SW 1271 (cell line): ENCODE results near the gene ZNF574.
"Not testable (repeated sequence)": the region's sequence is repeated elsewhere in the genome, so short reads cannot be mapped to it uniquely, and the experiment has no call there.

Experiments
- DNase-seq, 2 experiments: peaks; one replicate each; lab custom pipeline; 2025; lab: John Stamatoyannopoulos, UW

ZNF574 gene

GRCh38 chr19:42099336-42099925, 23.5 kb downstream of the ZNF574 start:
- no peak for DNase-seq

GRCh38 chr19:42100241-42100640, 24.3 kb downstream of the ZNF574 start:
- DNase-seq, result not testable (repeated sequence)

- DNase-seq, result no peak
These were observed 26.9 kb downstream of the ZNF574 start for GRCh38 chr19:42102877-42103276.

GRCh38 chr19:42105368-42105767, 29.4 kb downstream of the ZNF574 start:
- no peak for DNase-seq

- peak; percentile 59 to 78 for DNase-seq
These were observed 32.8 kb downstream of the ZNF574 start for GRCh38 chr19:42108527-42109389.

GRCh38 chr19:42109896-42110295, 33.9 kb downstream of the ZNF574 start:
- no peak for DNase-seq

GRCh38 chr19:42110658-42111057, 34.7 kb downstream of the ZNF574 start:
- DNase-seq, result no peak

- DNase-seq, result no peak
These were observed 35.4 kb downstream of the ZNF574 start for GRCh38 chr19:42111384-42111783.

- DNase-seq, result no peak
These were observed 35.8 kb downstream of the ZNF574 start for GRCh38 chr19:42111811-42112210.

- peak; percentile 85 to 92 for DNase-seq
These were observed 37.8 kb downstream of the ZNF574 start for GRCh38 chr19:42113641-42114348.

GRCh38 chr19:42114412-42114811, 38.4 kb downstream of the ZNF574 start:
- no peak for DNase-seq

- no peak for DNase-seq
These were observed 39.3 kb downstream of the ZNF574 start for GRCh38 chr19:42115219-42115618.

GRCh38 chr19:42115705-42116104, 39.7 kb downstream of the ZNF574 start:
- no peak for DNase-seq

GRCh38 chr19:42116308-42117075, 40.5 kb downstream of the ZNF574 start:
- DNase-seq, result no peak

- no peak for DNase-seq
These were observed 41.1 kb downstream of the ZNF574 start for GRCh38 chr19:42117076-42117475.

GRCh38 chr19:42120276-42120980, 44.5 kb downstream of the ZNF574 start:
- no peak for DNase-seq

- DNase-seq, result peak in 1 of 2 experiments; percentile 40
These were observed 45.2 kb downstream of the ZNF574 start for GRCh38 chr19:42121036-42121621.

- DNase-seq, result peak; percentile 79 to 85
These were observed 45.7 kb downstream of the ZNF574 start for GRCh38 chr19:42121656-42122069.

GRCh38 chr19:42122691-42123607, 47.0 kb downstream of the ZNF574 start:
- DNase-seq, result peak in 1 of 2 experiments; percentile 19

- DNase-seq, result no peak
These were observed 47.8 kb downstream of the ZNF574 start for GRCh38 chr19:42123765-42124164.
